MM.1S (cell line): ENCODE data around the gene KRT84.

Experiments used
- DNase-seq: peaks from one replicate; pipeline ENCODE4 v3.0.0-alpha.2; 2015
- H2AFZ ChIP-seq: fragments of 300-600 bp; sonication (generic); 2 replicates; pipeline ENCODE4 v1.6.0; 2016; ENCODE audit warnings: antibody characterized with exemption, low read length
- H3F3A ChIP-seq: fragments of 300-600 bp; sonication (generic); 2 replicates; pipeline ENCODE4 v1.6.1; 2016; ENCODE audit warnings: mild to moderate bottlenecking, antibody characterized with exemption, low read length, moderate library complexity, mixed read lengths; ENCODE audit not compliant: insufficient read depth
- H3K27ac ChIP-seq: fragments of 300-600 bp; sonication (generic); 2 replicates; pipeline ENCODE4 v1.5.1; 2016; ENCODE audit warnings: mild to moderate bottlenecking, low read length
- H3K27me3 ChIP-seq: fragments of 300-600 bp; sonication (generic); replicated peaks from 2 replicates; pipeline ENCODE4 v1.6.0; 2016; ENCODE audit warnings: low read length; ENCODE audit not compliant: insufficient read depth
- H3K36me3 ChIP-seq: fragments of 300-600 bp; sonication (generic); replicated peaks from 2 replicates; pipeline ENCODE4 v1.6.1; 2016; ENCODE audit warnings: mild to moderate bottlenecking, low read length, mixed read lengths; ENCODE audit not compliant: insufficient read depth
- H3K4me1 ChIP-seq: fragments of 300-600 bp; sonication (generic); 2 replicates; pipeline ENCODE4 v1.6.1; 2016; ENCODE audit warnings: low read length, mixed read lengths
- H3K4me2 ChIP-seq: fragments of 300-600 bp; sonication (generic); 2 replicates; pipeline ENCODE4 v1.6.0; 2016; ENCODE audit warnings: low read depth, low read length
- H3K4me3 ChIP-seq: fragments of 300-600 bp; sonication (generic); 2 replicates; pipeline ENCODE4 v1.5.1; 2016; ENCODE audit warnings: low read length, mixed read lengths
- H3K79me2 ChIP-seq: fragments of 300-600 bp; sonication (generic); 2 replicates; pipeline ENCODE4 v1.6.1; 2016; ENCODE audit warnings: mixed run types, low read length, mixed read lengths
- H3K9ac ChIP-seq: fragments of 300-600 bp; sonication (generic); 2 replicates; pipeline ENCODE4 v1.6.1; 2016; ENCODE audit warnings: low read length, mixed read lengths
- H3K9me2 ChIP-seq: fragments of 300-600 bp; sonication (generic); replicated peaks from 2 replicates; pipeline ENCODE4 v1.6.1; 2016; ENCODE audit warnings: mild to moderate bottlenecking, low read length, mixed read lengths; ENCODE audit not compliant: insufficient read depth
- H3K9me3 ChIP-seq: fragments of 300-600 bp; sonication (generic); replicated peaks from 2 replicates; pipeline ENCODE4 v1.6.1; 2016; ENCODE audit warnings: mild to moderate bottlenecking, low read length, mixed read lengths; ENCODE audit not compliant: insufficient read depth
- H4K20me1 ChIP-seq: fragments of 300-600 bp; sonication (generic); 2 replicates; pipeline ENCODE4 v1.6.1; 2016; ENCODE audit warnings: mild to moderate bottlenecking, low read length, moderate library complexity, mixed read lengths; ENCODE audit not compliant: insufficient read depth
- EZH2 ChIP-seq: fragments of 300-600 bp; sonication (generic); optimal IDR thresholded peaks from 2 replicates; pipeline ENCODE3; 2017; ENCODE audit warnings: low read depth, mild to moderate bottlenecking, antibody characterized with exemption, low read length, mixed read lengths
- EZH2phosphoT487 ChIP-seq: fragments of 300-600 bp; sonication (generic); IDR thresholded peaks from 2 replicates; pipeline ENCODE4 v1.6.1; 2018; ENCODE audit warnings: antibody characterized with exemption, low read length
- TF ChIP-seq, protein P1 (sequence below): fragments of 300-600 bp; sonication (generic); IDR thresholded peaks from 2 replicates; pipeline ENCODE4 v1.5.1; 2016; ENCODE audit warnings: antibody characterized with exemption, low read length, mixed read lengths

The KRT84 gene

GRCh38 chr12:52349196-52349595 lies 36.3 kb downstream of the KRT84 start:
- H3K9me2 ChIP-seq, result no peaks in the 10 kb centered on the region
- DNase-seq, result no peak
- no peak overlapping the region for H2AFZ ChIP-seq
- H3K27ac ChIP-seq, result no peak overlapping the region
- no peaks in the 10 kb centered on the region for H3K36me3 ChIP-seq
- no peak overlapping the region for H3K4me3 ChIP-seq
- H3K79me2 ChIP-seq, result no peaks in the 10 kb centered on the region
- H3K27me3 ChIP-seq, result peaks cover 75% of the 10 kb centered on the region
- no peaks in the 10 kb centered on the region for H3K9me3 ChIP-seq
- no peak overlapping the region for H3K9ac ChIP-seq
- no peaks in the 10 kb centered on the region for H3F3A ChIP-seq
- no peak overlapping the region for H3K4me2 ChIP-seq
- no peaks in the 10 kb centered on the region for H4K20me1 ChIP-seq
- no peaks in the 10 kb centered on the region for H3K4me1 ChIP-seq
- TF ChIP-seq EZH2 (no peak), EZH2phosphoT487 (no peak)
- TF ChIP-seq, protein P1, sequence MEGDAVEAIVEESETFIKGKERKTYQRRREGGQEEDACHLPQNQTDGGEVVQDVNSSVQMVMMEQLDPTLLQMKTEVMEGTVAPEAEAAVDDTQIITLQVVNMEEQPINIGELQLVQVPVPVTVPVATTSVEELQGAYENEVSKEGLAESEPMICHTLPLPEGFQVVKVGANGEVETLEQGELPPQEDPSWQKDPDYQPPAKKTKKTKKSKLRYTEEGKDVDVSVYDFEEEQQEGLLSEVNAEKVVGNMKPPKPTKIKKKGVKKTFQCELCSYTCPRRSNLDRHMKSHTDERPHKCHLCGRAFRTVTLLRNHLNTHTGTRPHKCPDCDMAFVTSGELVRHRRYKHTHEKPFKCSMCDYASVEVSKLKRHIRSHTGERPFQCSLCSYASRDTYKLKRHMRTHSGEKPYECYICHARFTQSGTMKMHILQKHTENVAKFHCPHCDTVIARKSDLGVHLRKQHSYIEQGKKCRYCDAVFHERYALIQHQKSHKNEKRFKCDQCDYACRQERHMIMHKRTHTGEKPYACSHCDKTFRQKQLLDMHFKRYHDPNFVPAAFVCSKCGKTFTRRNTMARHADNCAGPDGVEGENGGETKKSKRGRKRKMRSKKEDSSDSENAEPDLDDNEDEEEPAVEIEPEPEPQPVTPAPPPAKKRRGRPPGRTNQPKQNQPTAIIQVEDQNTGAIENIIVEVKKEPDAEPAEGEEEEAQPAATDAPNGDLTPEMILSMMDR, result no peak

DNA sequence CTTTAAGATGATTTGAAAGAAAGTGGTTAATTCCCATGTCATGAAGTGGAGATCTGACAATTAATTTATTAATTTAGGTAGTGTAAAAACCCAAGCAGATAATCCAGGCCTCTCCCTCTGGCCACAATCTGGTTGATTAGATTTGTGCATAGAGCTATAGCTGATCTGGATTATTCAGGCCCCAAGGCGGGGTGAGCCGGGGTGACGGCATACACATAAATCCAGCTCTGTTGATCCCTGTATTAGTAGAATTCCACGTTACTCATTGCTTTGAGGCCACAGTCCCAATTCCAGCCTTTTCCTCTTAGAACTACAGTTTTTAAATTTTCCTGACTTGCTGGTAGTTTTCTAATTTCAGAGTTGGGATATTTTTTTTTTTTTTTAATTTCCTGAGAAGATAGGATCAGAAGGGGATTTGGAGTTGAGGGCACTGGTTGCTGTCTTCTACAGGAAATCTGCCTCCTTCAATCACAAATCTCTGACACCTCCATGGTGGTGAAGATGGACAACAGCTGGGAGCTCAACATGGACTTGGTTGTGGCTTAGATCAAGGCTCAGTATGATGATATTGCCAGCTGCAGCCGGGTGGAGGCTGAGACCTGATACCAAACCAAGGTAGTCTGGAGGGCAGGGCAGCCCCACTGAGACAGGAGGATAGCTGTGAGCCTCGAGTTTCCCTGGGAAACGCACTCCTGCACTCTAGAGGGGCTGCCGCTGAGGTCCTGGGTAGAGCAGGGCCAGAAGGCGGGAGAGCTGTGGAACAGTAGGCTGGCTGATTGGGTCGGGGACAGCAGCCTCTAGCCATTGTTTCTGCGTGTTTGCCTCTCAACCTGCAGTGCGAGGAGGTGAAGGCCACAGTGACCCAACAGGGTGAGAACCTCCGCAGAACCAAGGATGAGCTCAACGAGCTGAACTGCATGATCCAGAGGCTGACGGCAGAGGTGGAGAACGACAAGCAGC lies 37.6 kb downstream of the KRT84 start:
- Histone ChIP-seq H3K4me2 (no peak overlapping the region), H2AFZ (no peak overlapping the region), H3K36me3 (no peaks in the 10 kb centered on the region), H3K79me2 (no peaks in the 10 kb centered on the region), H3K9ac (no peak overlapping the region), H3K9me3 (no peaks in the 10 kb centered on the region), H3K27me3 (peaks cover 62% of the 10 kb centered on the region), H3F3A (no peaks in the 10 kb centered on the region), H3K4me1 (no peaks in the 10 kb centered on the region), H3K27ac (no peak overlapping the region), H3K4me3 (no peak overlapping the region), H3K9me2 (no peaks in the 10 kb centered on the region), H4K20me1 (no peaks in the 10 kb centered on the region)
- DNase-seq, result no peak
- TF ChIP-seq EZH2phosphoT487, result no peak
- TF ChIP-seq, protein P1, result no peak

GRCh38 chr12:52347016-52347415 lies 38.4 kb downstream of the KRT84 start:
- no peak for DNase-seq

More at GRCh38 chr12:52347016-52347415, 38.4 kb downstream of the KRT84 start:
- H3K9ac ChIP-seq, result no peak overlapping the region
- H3K79me2 ChIP-seq, result no peaks in the 10 kb centered on the region
- no peak overlapping the region for H3K4me3 ChIP-seq
- no peak overlapping the region for H3K4me2 ChIP-seq
- TF ChIP-seq, protein P1, result no peak
- TF ChIP-seq EZH2phosphoT487, result no peak
- no peak for TF ChIP-seq EZH2
- peaks cover 54% of the 10 kb centered on the region for H3K27me3 ChIP-seq
- no peaks in the 10 kb centered on the region for H3K4me1 ChIP-seq
- no peaks in the 10 kb centered on the region for H4K20me1 ChIP-seq
- H3K9me3 ChIP-seq, result no peaks in the 10 kb centered on the region
- no peaks in the 10 kb centered on the region for H3K9me2 ChIP-seq
- H3K27ac ChIP-seq, result no peak overlapping the region
- H3K36me3 ChIP-seq, result no peaks in the 10 kb centered on the region
- no peak overlapping the region for H2AFZ ChIP-seq
- H3F3A ChIP-seq, result no peaks in the 10 kb centered on the region
